ENCODE results near the gene VSTM2L.

The VSTM2L gene

GRCh38 chr20:37919389-37920040 lies 16.6 kb downstream of the VSTM2L start:
- DNase-seq: no peak
- Histone ChIP-seq H3K4me3 (ENCODE audit: insufficient read depth, low read depth, low read length, poor library complexity, severe bottlenecking) (no peak overlapping the region), H3K27ac (ENCODE audit: insufficient read depth, low read length, poor library complexity, severe bottlenecking) (no peak overlapping the region), H3K36me3 (ENCODE audit: control insufficient read depth, insufficient read depth, low read length) (no peaks in the 10 kb centered on the region), H3K9me3 (ENCODE audit: control insufficient read depth, low read length) (no peaks in the 10 kb centered on the region), H3K27me3 (replicated peaks; ENCODE audit: control insufficient read depth, insufficient read depth, low read length, poor library complexity, severe bottlenecking) (no peaks in the 10 kb centered on the region), H3K4me1 (ENCODE audit: control insufficient read depth, insufficient read depth, low read length, poor library complexity, severe bottlenecking) (peaks cover 3% of the 10 kb centered on the region)

DNA sequence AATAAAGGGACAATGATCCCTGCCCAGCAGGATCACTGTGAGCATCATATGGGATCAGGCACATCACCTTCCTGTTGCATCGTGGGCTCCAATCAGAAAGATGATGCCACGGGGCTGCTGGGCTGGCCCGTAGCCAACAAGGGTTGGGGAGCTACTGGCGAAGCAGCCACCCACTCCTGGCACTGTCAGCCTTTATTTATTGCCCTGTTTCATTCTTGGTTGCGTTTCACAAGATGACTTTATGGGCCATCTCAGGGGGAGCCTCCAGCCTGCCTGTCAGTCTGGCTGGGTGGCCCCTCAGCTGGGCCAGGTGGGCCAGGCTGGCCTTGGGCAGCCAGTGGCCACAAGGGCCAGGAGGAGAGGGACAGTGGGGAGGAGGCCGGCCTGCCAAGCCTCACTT lies 17.3 kb downstream of the VSTM2L start:
- H3K36me3 ChIP-seq (ENCODE audit: control insufficient read depth, insufficient read depth, low read length): no peaks in the 10 kb centered on the region
- H3K27me3 ChIP-seq (replicated peaks; ENCODE audit: control insufficient read depth, insufficient read depth, low read length, poor library complexity, severe bottlenecking): no peaks in the 10 kb centered on the region
- no peak overlapping the region for H3K27ac ChIP-seq (ENCODE audit: insufficient read depth, low read length, poor library complexity, severe bottlenecking)
- H3K9me3 ChIP-seq (ENCODE audit: control insufficient read depth, low read length): no peaks in the 10 kb centered on the region
- no peaks in the 10 kb centered on the region for H3K4me1 ChIP-seq (ENCODE audit: control insufficient read depth, insufficient read depth, low read length, poor library complexity, severe bottlenecking)
- no peak overlapping the region for H3K4me3 ChIP-seq (ENCODE audit: insufficient read depth, low read depth, low read length, poor library complexity, severe bottlenecking)
- DNase-seq: no peak

- H3K4me3 ChIP-seq (ENCODE audit: insufficient read depth, low read depth, low read length, poor library complexity, severe bottlenecking): no peak overlapping the region
- H3K4me1 ChIP-seq (ENCODE audit: control insufficient read depth, insufficient read depth, low read length, poor library complexity, severe bottlenecking): no peaks in the 10 kb centered on the region
- H3K9me3 ChIP-seq (ENCODE audit: control insufficient read depth, low read length): no peaks in the 10 kb centered on the region
- no peaks in the 10 kb centered on the region for H3K27me3 ChIP-seq (replicated peaks; ENCODE audit: control insufficient read depth, insufficient read depth, low read length, poor library complexity, severe bottlenecking)
- no peaks in the 10 kb centered on the region for H3K36me3 ChIP-seq (ENCODE audit: control insufficient read depth, insufficient read depth, low read length)
- no peak overlapping the region for H3K27ac ChIP-seq (ENCODE audit: insufficient read depth, low read length, poor library complexity, severe bottlenecking)
- no peak for DNase-seq
Observed at GRCh38 chr20:37920679-37921322, 17.9 kb downstream of the VSTM2L start.

DNA sequence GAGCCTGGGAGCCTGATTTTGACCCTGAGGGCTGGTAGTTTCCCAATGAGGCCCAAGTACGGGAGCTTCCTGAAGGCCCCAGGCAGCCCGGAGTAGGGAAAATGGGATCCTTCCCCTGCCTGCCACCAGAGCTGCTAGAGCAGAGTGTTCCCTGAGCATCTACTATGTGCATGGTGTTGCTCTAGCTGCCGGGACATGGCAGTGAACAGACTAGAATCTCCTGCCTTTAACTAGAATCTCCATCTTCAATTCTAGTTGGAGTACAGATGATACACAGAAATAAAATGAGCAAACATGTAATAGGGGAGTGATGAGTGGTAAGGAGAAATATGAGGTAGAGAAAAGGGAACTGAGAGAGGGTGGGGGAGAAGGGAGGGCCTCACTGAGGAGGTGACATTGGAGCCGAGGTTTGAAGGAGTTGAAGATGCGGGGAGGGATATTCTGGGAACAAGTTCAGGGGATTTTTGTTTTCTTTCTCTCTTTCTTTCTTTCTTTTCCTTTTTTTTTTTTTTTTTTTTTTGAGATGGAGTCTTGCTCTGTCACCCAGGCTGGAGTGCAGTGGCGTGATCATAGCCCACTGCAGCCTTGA lies 18.5 kb downstream of the VSTM2L start:
- H3K9me3 ChIP-seq (ENCODE audit: control insufficient read depth, low read length): no peaks in the 10 kb centered on the region
- no peak for DNase-seq
- H3K4me1 ChIP-seq (ENCODE audit: control insufficient read depth, insufficient read depth, low read length, poor library complexity, severe bottlenecking): no peaks in the 10 kb centered on the region
- H3K36me3 ChIP-seq (ENCODE audit: control insufficient read depth, insufficient read depth, low read length): no peaks in the 10 kb centered on the region
- no peaks in the 10 kb centered on the region for H3K27me3 ChIP-seq (replicated peaks; ENCODE audit: control insufficient read depth, insufficient read depth, low read length, poor library complexity, severe bottlenecking)
- no peak overlapping the region for H3K4me3 ChIP-seq (ENCODE audit: insufficient read depth, low read depth, low read length, poor library complexity, severe bottlenecking)
- H3K27ac ChIP-seq (ENCODE audit: insufficient read depth, low read length, poor library complexity, severe bottlenecking): no peak overlapping the region

GRCh38 chr20:37922016-37922415 lies 19.1 kb downstream of the VSTM2L start:
- no peaks in the 10 kb centered on the region for H3K27me3 ChIP-seq (replicated peaks; ENCODE audit: control insufficient read depth, insufficient read depth, low read length, poor library complexity, severe bottlenecking)
- DNase-seq: no peak
- H3K4me3 ChIP-seq (ENCODE audit: insufficient read depth, low read depth, low read length, poor library complexity, severe bottlenecking): no peak overlapping the region
- no peaks in the 10 kb centered on the region for H3K9me3 ChIP-seq (ENCODE audit: control insufficient read depth, low read length)
- no peaks in the 10 kb centered on the region for H3K4me1 ChIP-seq (ENCODE audit: control insufficient read depth, insufficient read depth, low read length, poor library complexity, severe bottlenecking)
- no peaks in the 10 kb centered on the region for H3K36me3 ChIP-seq (ENCODE audit: control insufficient read depth, insufficient read depth, low read length)
- H3K27ac ChIP-seq (ENCODE audit: insufficient read depth, low read length, poor library complexity, severe bottlenecking): no peak overlapping the region

GRCh38 chr20:37925265-37926165 lies 22.6 kb downstream of the VSTM2L start:
- no peaks in the 10 kb centered on the region for H3K36me3 ChIP-seq (ENCODE audit: control insufficient read depth, insufficient read depth, low read length)
- no peaks in the 10 kb centered on the region for H3K9me3 ChIP-seq (ENCODE audit: control insufficient read depth, low read length)
- no peak overlapping the region for H3K27ac ChIP-seq (ENCODE audit: insufficient read depth, low read length, poor library complexity, severe bottlenecking)
- H3K27me3 ChIP-seq (replicated peaks; ENCODE audit: control insufficient read depth, insufficient read depth, low read length, poor library complexity, severe bottlenecking): no peaks in the 10 kb centered on the region
- no peak for DNase-seq
- no peak overlapping the region for H3K4me3 ChIP-seq (ENCODE audit: insufficient read depth, low read depth, low read length, poor library complexity, severe bottlenecking)
- H3K4me1 ChIP-seq (ENCODE audit: control insufficient read depth, insufficient read depth, low read length, poor library complexity, severe bottlenecking): no peaks in the 10 kb centered on the region

DNA sequence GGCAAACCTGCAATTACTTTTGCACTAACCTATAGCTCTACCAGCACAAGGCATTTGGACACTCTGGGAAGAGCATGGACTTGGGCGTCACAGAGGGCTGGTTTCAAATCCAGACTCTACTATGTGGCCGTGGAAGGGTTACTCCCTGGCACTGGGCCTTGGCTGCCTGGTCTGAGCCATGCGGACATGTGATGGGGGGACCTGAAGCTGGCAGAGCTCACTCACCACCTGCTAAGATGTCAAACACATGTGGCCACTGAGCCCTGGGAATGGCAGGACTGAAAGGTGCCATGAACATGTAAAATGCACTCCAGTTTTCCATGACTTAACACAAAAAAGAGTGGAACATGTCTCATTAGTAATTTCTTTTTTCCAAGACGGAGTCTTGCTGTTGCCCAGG lies 23.7 kb downstream of the VSTM2L start:
- Histone ChIP-seq H3K4me3 (ENCODE audit: insufficient read depth, low read depth, low read length, poor library complexity, severe bottlenecking) (no peak overlapping the region), H3K36me3 (ENCODE audit: control insufficient read depth, insufficient read depth, low read length) (no peaks in the 10 kb centered on the region), H3K4me1 (ENCODE audit: control insufficient read depth, insufficient read depth, low read length, poor library complexity, severe bottlenecking) (no peaks in the 10 kb centered on the region), H3K27ac (ENCODE audit: insufficient read depth, low read length, poor library complexity, severe bottlenecking) (no peak overlapping the region), H3K9me3 (ENCODE audit: control insufficient read depth, low read length) (no peaks in the 10 kb centered on the region), H3K27me3 (replicated peaks; ENCODE audit: control insufficient read depth, insufficient read depth, low read length, poor library complexity, severe bottlenecking) (no peaks in the 10 kb centered on the region)
- DNase-seq: no peak

DNA sequence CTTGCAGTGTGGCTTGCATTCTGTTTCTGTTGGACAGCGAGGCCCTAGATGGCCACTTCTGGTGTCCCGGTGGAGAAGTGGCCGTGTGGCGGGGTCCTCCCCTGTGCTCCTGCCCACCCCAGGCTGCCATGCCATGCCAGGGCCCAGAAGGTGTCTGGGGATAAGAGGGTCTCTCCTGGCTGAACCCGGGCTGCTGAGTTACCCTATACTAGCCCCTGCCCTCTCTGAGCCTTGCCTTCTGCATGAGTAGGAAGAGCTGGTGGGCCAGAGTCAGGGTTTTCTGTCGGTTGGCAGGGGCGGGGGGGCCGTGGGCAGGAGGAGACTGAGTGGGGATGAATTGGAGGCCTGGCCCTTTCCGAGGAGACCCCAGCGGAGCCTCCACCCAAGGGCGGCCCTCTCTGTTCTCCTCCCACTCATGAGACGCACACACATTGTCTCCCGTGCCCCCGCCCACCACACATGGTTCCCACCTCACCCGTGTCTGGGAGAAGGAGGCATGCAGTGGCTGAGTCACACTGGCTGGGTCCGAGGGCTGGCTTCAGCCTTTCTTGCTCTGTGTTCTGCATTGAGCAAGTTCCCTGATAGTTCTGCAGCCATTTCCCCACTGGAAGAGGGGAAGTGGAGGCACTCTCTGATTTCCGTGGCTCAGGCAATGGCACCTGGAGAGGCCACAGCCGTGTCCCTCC lies 24.6 kb downstream of the VSTM2L start:
- Histone ChIP-seq H3K36me3 (ENCODE audit: control insufficient read depth, insufficient read depth, low read length) (no peaks in the 10 kb centered on the region), H3K4me3 (ENCODE audit: insufficient read depth, low read depth, low read length, poor library complexity, severe bottlenecking) (no peak overlapping the region), H3K27me3 (replicated peaks; ENCODE audit: control insufficient read depth, insufficient read depth, low read length, poor library complexity, severe bottlenecking) (no peaks in the 10 kb centered on the region), H3K4me1 (ENCODE audit: control insufficient read depth, insufficient read depth, low read length, poor library complexity, severe bottlenecking) (no peaks in the 10 kb centered on the region), H3K27ac (ENCODE audit: insufficient read depth, low read length, poor library complexity, severe bottlenecking) (no peak overlapping the region), H3K9me3 (ENCODE audit: control insufficient read depth, low read length) (no peaks in the 10 kb centered on the region)
- no peak for DNase-seq

DNA sequence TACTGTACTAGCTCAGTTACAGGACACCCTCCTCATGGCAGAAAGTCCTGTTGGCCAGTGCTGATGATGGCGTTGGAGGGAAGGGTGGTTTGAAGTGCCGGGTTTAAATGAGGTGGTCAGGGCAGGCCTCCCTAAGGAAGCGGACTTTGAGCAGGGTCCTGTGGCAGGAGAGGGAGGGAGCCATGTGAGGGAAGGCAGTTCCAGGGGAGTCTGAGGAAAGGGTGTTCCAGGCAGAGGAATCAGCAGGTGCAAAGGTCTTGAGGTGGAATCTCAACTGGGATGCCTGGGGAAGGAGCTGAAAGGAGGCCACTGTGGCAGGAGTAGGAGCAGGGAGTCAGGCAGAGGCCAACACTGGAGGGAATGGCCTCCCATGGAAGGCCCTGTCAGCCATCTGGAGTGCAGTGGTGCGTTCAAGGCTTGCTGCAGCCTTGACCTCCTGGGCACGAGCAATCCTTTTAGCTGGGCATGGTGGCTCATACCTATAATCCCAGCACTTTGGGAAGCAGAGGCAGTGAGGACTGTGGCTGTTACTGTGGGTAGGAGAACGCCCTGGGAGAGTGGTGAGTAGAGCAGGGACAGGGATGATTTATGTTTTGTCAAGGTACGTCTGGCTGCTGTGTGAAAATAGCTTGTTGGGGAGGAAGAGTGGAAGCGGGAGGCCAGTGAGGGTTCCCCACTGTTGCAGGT lies 26.2 kb downstream of the VSTM2L start:
- Histone ChIP-seq H3K4me1 (ENCODE audit: control insufficient read depth, insufficient read depth, low read length, poor library complexity, severe bottlenecking) (no peaks in the 10 kb centered on the region), H3K36me3 (ENCODE audit: control insufficient read depth, insufficient read depth, low read length) (no peaks in the 10 kb centered on the region), H3K4me3 (ENCODE audit: insufficient read depth, low read depth, low read length, poor library complexity, severe bottlenecking) (no peak overlapping the region), H3K27ac (ENCODE audit: insufficient read depth, low read length, poor library complexity, severe bottlenecking) (no peak overlapping the region), H3K27me3 (replicated peaks; ENCODE audit: control insufficient read depth, insufficient read depth, low read length, poor library complexity, severe bottlenecking) (no peaks in the 10 kb centered on the region), H3K9me3 (ENCODE audit: control insufficient read depth, low read length) (no peaks in the 10 kb centered on the region)
- DNase-seq: no peak

Data from effector memory CD4-positive, alpha-beta T cell (primary cell).